WI38 (cell line): Measurements from ENCODE around the gene BRD8.

Experiments
- H3K4me3 ChIP-seq: 2 replicates; pipeline ENCODE4 v1.5.1; 2011; ENCODE audit warnings: low read depth, mild to moderate bottlenecking, control low read depth, low read length
- TF ChIP-seq, protein P1 (sequence below): IDR thresholded peaks from 2 replicates; pipeline ENCODE4 v1.5.1; 2012; ENCODE audit warnings: low read depth, mild to moderate bottlenecking, control low read depth, low read length

Gene BRD8

GRCh38 chr5:138178516-138179276 is at the start of gene BRD8, which contains the start of gene KIF20A:
BRD8 (minus strand) TSS chr5:138178630; CDS start chr5:138178614, 16 bp downstream.
KIF20A (plus strand) TSS chr5:138179112; CDS start chr5:138179681, 569 bp downstream.
- TF ChIP-seq, protein P1, sequence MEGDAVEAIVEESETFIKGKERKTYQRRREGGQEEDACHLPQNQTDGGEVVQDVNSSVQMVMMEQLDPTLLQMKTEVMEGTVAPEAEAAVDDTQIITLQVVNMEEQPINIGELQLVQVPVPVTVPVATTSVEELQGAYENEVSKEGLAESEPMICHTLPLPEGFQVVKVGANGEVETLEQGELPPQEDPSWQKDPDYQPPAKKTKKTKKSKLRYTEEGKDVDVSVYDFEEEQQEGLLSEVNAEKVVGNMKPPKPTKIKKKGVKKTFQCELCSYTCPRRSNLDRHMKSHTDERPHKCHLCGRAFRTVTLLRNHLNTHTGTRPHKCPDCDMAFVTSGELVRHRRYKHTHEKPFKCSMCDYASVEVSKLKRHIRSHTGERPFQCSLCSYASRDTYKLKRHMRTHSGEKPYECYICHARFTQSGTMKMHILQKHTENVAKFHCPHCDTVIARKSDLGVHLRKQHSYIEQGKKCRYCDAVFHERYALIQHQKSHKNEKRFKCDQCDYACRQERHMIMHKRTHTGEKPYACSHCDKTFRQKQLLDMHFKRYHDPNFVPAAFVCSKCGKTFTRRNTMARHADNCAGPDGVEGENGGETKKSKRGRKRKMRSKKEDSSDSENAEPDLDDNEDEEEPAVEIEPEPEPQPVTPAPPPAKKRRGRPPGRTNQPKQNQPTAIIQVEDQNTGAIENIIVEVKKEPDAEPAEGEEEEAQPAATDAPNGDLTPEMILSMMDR, result no peak
- H3K4me3 ChIP-seq, result peak within 1 kb of the TSS; percentile 87

DNA sequence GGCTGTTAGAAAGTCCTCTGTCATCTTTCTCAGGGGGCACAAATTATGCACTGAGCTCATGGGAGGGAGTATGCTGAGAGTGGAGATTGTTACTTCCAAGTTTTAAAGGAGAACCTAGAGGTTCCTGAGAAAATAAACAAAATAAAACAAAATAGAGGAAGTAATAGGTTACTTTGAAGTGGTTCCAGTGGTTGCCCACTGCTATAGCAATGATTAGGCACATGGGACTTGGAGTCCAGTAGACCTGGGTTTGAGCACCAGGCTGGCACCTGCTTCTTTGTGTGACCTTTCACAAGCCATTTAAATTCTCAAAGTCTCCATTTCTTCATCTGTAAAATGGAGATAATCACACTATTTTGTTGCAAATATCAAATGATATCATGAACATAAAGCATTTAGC is 48.5 kb upstream of the BRD8 start:
- TF ChIP-seq, protein P1, result no peak
- H3K4me3 ChIP-seq, result no peak overlapping the region

DNA sequence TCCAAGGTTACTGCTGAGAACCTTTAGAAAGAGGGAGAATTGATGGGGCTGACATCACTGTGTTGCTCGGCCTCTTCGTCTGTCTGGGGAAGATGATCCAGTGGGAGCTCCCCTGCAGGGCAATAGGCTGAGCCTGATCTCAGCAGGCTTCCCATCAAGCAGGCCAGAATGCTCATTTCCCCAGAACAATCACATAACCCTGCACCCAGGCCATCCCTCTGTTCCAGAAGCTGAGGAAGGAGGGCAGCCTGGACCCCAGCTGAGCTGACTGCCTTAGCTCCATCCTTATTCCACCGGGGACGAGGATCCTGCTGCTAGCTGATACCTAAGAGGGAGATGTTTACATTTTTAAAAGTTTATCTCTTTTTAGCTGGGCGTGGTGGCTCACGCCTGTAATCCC is 46.3 kb upstream of the BRD8 start:
- TF ChIP-seq, protein P1, result no peak
- no peak overlapping the region for H3K4me3 ChIP-seq

DNA sequence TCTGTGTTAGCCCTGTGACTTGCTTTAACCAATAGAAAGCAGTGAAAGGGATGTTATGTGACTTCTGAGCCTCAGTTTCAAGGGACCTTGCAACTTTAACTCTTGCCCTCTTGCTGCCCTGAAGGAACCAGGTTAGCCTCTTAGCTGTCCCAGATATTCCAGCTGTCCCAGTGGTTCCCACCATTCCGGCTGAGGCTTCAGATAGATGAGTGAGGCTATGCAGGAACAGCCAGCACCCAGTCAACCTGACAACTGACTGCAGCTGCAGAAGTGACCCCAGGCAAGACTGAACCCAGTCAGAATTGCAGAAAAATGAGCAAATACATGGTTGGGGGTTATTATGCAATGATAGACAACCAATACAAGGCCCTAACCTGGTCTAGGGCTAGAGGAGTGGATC is 45.1 kb upstream of the BRD8 start:
- TF ChIP-seq, protein P1, result no peak
- H3K4me3 ChIP-seq, result no peak overlapping the region

- TF ChIP-seq, protein P1, result no peak
- H3K4me3 ChIP-seq, result no peak overlapping the region
These were observed 38.4 kb upstream of the BRD8 start for GRCh38 chr5:138216799-138217198.

GRCh38 chr5:138213161-138214029 is 35.0 kb upstream of the BRD8 start, which contains the start of gene CDC23:
CDC23 (minus strand) TSS chr5:138213323; CDS start chr5:138213312, 11 bp downstream.
- H3K4me3 ChIP-seq, result peak within 1 kb of the TSS; percentile 98
- TF ChIP-seq, protein P1, result no peak

GRCh38 chr5:138212828-138213160 is 34.4 kb upstream of the BRD8 start:
- TF ChIP-seq, protein P1, result no peak
- H3K4me3 ChIP-seq, result peak overlapping the region; percentile 98
